Motor neuron (in vitro differentiated cells): Measurements from ENCODE around the gene USP48. TPM values are rescaled to one million over a fixed set of nuclear protein-coding genes. Genes with fewer than 3 reads are reported as not detected.
A peak's percentile ranks its signal among the peaks of the same experiment; 100 is the strongest.

Experiments
- ATAC-seq, 8 experiments: fragments of 200-7000 bp; cut with Tn5 transposase; replicated peaks in 6 of 8; 2 replicates each; pipeline ENCODE4 v1.8.0; 2021; ENCODE audit warnings: mild to moderate bottlenecking in 8 of 8, moderate library complexity in 8 of 8
- H3K27ac ChIP-seq, 2 donors: fragments of 250-450 bp; sonication (Bioruptor Pico); 2 replicates each; pipeline ENCODE4 v1.9.0; 2021; ENCODE audit warnings: antibody characterized with exemption in 2 of 2, mild to moderate bottlenecking in 2 of 2, moderate library complexity in 1 of 2
- H3K4me1 ChIP-seq, 2 donors: fragments of 250-450 bp; sonication (Bioruptor Pico); replicated peaks in 1 of 2; 2 replicates each; pipeline ENCODE4 v1.6.1; 2021; ENCODE audit warnings: antibody characterized with exemption in 2 of 2, mild to moderate bottlenecking in 2 of 2, moderate library complexity in 1 of 2
- H3K4me3 ChIP-seq, 5 donors: fragments of 250-450 bp; sonication (Bioruptor Pico); 2 replicates each; pipeline ENCODE4 v1.9.0; 2021; ENCODE audit warnings: antibody characterized with exemption in 5 of 5, mild to moderate bottlenecking in 5 of 5, moderate library complexity in 4 of 5
- WGBS, 10 experiments: fragments of 450-650 bp; shearing (Covaris generic); methylation state at CpG; one replicate each; pipeline ENCODE4 v1.0.0; 2022; 5-methylcytosine and 5-hydroxymethylcytosine counted together
- in situ Hi-C, 9 experiments: fragments of 400-800 bp; cut with MboI; loops; one replicate each; pipeline ENCODE4 v1.15.0; 2021; ENCODE audit warnings: low sequenced_read_pairs in 9 of 9, low pct_unique_long_range_greater_than_20kb in 2 of 9; ENCODE audit not compliant: unreplicated experiment in 9 of 9
- total RNA-seq, 8 experiments: library from RNA; unstranded; fragments of 300-600 nt; gene quantifications; 2 replicates each; pipeline versions ENCODE4 v1.2.3 to v1.2.4, GENCODE V29; 2022

The USP48 gene
- total RNA-seq, 8 experiments from 2014 or later, result 34.1 to 84.9 (median 54.9) TPM

DNA sequence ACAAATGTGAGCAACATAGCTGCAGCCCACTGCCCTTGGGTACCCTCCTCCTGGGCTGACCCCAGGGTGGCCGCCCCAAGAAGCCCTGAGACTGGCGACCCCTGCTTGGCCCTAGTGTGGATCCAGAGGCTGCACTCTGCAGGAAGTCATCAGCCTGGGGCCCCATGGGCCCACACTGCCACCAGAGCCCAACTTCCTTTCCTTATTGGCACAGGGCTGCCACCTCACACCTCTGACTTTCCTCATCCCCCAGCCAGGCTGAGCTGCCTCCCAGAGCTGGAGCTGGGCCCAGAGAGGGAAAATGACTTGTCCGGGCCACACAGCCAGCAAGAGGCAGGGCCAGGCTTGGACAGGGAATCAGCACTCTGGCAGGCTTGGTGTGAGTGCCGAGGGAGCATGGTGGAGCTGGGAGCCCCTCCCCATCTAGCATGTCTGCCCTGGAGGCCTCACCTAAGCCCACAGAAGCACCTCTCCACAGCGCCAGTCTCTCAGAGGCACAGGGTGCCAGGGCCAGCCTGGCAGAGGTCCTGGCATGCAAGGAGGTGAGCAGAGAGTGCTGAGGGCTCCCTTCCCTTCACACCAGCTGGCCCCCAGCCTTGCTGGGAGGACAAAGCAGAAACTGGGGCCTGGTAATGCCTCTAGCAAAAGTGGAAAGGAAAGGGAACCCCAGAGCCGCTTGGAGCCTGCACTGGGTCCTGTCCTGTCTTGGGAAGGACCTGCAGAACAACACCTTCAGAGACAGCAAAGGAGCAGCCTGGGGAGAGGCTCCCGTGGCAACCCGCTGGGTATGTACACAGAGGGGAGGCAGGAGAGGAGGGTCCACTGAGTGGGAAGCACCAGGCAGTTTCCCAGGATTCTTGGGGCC, 117.0 kb downstream of the USP48 start:
- peak in 5 of 8 experiments; percentile 15 to 67 (median 49) for ATAC-seq
- Histone ChIP-seq H3K4me3 (no peak overlapping the region), H3K27ac (peak overlapping the region in 1 of 2 donors; percentile 48), H3K4me1 (peaks cover 28 to 29% of the 10 kb centered on the region in 2 donors)
- in situ Hi-C loops, result loop anchor here in 3 of 9 experiments (10.0 to 25.0 kb wide), 3 partner anchors 154 to 429 kb away; partner anchors contain the start of gene ALPL (in 1 of the 3)
- WGBS, 10 experiments, result 20 to 74% (median 64%) methylated on average over 1 to 7 of the region's 8 CpGs; no CpG with 5 or more reads in 5 of the 10 experiments

DNA sequence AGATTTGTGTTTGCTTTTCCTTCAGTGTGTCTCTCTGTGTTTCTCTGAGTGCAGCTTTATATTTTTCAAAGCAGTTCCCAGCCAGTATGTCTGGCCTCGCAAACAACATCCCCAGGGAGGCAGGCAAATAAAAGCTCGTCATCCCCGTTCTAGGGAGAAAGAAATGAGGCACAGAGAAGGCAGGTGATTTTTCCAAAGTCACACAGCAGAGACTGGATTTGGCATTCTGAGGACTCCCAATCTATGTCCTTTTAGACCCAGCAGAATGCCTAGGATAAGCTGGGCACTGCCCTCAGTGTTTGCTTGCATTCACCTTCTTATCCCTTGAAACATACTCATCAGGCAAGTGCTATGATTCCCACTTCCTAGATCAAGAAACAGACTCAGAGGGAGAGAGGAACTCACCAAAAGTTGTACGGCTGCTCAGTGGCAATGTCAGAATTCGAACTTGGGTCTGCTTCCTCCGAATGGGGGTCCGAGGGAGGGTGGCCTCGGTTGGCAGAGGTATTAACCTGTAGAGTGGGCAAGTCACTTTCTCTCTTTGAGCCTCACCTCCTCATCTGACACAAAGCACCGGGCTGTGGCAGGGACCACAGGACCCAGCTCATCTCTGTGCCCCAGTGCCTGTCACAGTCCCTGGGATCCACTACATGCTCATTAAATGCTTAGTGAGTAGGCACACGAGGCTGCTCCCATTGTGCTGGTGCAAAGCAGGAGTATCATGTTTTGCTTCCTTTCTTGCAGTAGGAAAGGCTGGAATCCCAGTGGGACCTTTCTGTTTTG, 118.0 kb downstream of the USP48 start:
- no peak overlapping the region for H3K27ac ChIP-seq
- no peak for ATAC-seq
- H3K4me1 ChIP-seq, result peaks cover 27 to 28% of the 10 kb centered on the region in 2 donors
- H3K4me3 ChIP-seq, result no peak overlapping the region
- WGBS, 10 experiments, result 0 to 80% (median 59%) methylated on average over 1 to 10 of the region's 10 CpGs
- in situ Hi-C loops, result loop anchor here in 3 of 9 experiments (10.0 to 25.0 kb wide), 3 partner anchors 153 to 428 kb away; partner anchors contain the start of gene ALPL (in 1 of the 3)

GRCh38 chr1:21663951-21664805, 118.8 kb downstream of the USP48 start:
- in situ Hi-C loops, result loop anchor here in 3 of 9 experiments (10.0 to 25.0 kb wide), 3 partner anchors 152 to 427 kb away; partner anchors contain the start of gene ALPL (in 1 of the 3)
- WGBS, 10 experiments, result 49 to 100% (median 90%) methylated on average over 2 to 15 of the region's 16 CpGs; no CpG with 5 or more reads in 3 of the 10 experiments
- H3K4me1 ChIP-seq, result peaks cover 27 to 28% of the 10 kb centered on the region in 2 donors
- no peak overlapping the region for H3K4me3 ChIP-seq
- no peak for ATAC-seq
- no peak overlapping the region for H3K27ac ChIP-seq

GRCh38 chr1:21663248-21663950, 119.5 kb downstream of the USP48 start:
- peaks cover 26 to 29% of the 10 kb centered on the region in 2 donors for H3K4me1 ChIP-seq
- no peak overlapping the region for H3K27ac ChIP-seq
- ATAC-seq, result no peak
- 20 to 80% (median 67%) methylated on average over 1 to 7 of the region's 11 CpGs; no CpG with 5 or more reads in 5 of the 10 experiments for WGBS, 10 experiments
- no peak overlapping the region for H3K4me3 ChIP-seq
- in situ Hi-C loops, result loop anchor here in 3 of 9 experiments (10.0 to 25.0 kb wide), 3 partner anchors 151 to 426 kb away; partner anchors contain the start of gene ALPL (in 1 of the 3)

DNA sequence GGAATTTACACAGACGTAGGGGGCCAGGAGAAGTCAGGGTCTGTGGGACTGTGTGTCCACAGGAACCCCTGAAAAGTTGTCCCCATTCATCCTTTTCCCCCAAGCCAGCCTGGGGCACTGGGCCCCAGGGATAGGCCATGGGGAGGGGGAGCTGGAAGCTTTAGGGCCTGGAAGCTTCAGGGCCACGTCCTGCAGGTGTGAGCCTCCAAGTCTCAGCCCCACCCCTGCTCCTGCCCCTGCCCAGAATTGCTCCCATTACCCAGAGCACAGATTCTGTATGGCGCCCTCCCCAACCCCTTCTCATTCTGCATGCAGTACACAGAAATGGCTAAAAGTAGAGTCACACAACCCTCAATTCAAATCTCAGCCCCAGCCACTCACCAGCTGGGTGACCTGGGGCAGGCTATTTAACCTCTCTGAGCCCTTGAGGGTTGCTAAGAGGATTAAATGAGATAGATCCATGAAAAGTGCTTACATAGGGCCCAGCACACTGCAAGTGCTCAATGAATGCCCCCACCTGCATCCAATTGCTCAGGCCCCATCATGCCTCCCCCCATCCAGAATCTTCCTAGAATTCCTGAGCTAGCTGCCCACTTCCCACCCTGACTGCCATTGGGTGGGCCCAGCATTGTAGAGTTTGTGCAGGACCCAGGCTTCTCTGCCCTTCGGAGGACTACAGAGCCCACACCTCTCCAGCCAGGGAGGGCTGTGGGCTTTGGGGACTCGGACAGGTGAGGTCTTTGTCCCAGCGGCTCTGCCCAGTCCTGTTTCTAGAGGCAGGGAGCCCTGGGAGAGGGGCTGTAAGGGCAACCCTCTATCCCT, 120.3 kb downstream of the USP48 start:
- 0 to 100% (median 42%) methylated on average over 1 to 4 of the region's 6 CpGs; no CpG with 5 or more reads in 4 of the 10 experiments for WGBS, 10 experiments
- no peak for ATAC-seq
- Histone ChIP-seq H3K27ac (no peak overlapping the region), H3K4me3 (no peak overlapping the region), H3K4me1 (peaks cover 18 to 23% of the 10 kb centered on the region in 2 donors)
- in situ Hi-C loops, result loop anchor here in 3 of 9 experiments (10.0 to 25.0 kb wide), 3 partner anchors 150 to 425 kb away; partner anchors contain the start of gene ALPL (in 1 of the 3)

- no peak overlapping the region for H3K4me3 ChIP-seq
- in situ Hi-C loops, result loop anchor here in 3 of 9 experiments (10.0 to 25.0 kb wide), 3 partner anchors 150 to 425 kb away; partner anchors contain the start of gene ALPL (in 1 of the 3)
- no peak overlapping the region for H3K27ac ChIP-seq
- WGBS, 10 experiments, result 43 to 78% (median 60%) methylated on average over 2 to 4 of the region's 5 CpGs; no CpG with 5 or more reads in 5 of the 10 experiments
- ATAC-seq, result no peak
- H3K4me1 ChIP-seq, result peaks cover 11 to 16% of the 10 kb centered on the region in 2 donors
Measured at GRCh38 chr1:21661886-21662285, 121.1 kb downstream of the USP48 start.

DNA sequence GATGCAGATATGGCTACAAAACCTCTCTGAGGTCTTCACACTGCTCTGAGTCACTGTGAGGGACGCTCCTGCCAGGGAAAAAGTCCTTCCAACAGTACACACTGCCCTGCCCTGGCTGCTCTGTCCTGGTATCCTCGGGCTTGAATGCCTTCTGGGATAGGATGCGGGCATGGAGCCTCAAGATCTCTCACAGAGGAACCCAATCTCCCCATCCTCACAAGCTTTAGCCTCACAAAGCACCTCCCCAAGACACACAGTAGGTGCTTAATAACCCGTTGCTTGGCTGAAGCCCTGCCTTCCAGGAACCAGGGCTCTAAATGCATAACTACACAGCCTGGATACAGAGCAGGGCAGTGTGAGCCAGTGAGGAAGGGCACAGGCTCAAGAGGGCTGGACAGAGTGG, 123.0 kb downstream of the USP48 start:
- 0 to 62% (median 49%) methylated on average over 1 to 4 of the region's 4 CpGs; no CpG with 5 or more reads in 4 of the 10 experiments for WGBS, 10 experiments
- ATAC-seq, result peak in 5 of 8 experiments; percentile 14 to 42 (median 32)

GRCh38 chr1:21659099-21659923, 123.6 kb downstream of the USP48 start:
- H3K4me1 ChIP-seq, result peaks cover 6 to 16% of the 10 kb centered on the region in 2 donors
- peak overlapping the region; percentile 2 to 27 for H3K27ac ChIP-seq
- in situ Hi-C loops, result loop anchor here in 2 of 9 experiments (10.0 to 25.0 kb wide), 3 partner anchors 147 to 422 kb away; partner anchors contain the start of gene ALPL (in 2 of the 2)
- peak overlapping the region; percentile 21 to 32 (median 27) for H3K4me3 ChIP-seq
- ATAC-seq, result peak; percentile 76 to 95 (median 88)
- 0 to 40% (median 10%) methylated on average over 1 to 21 of the region's 64 CpGs; no CpG with 5 or more reads in 3 of the 10 experiments for WGBS, 10 experiments

More for the DNA sequence above, 123.0 kb downstream of the USP48 start:
- Histone ChIP-seq H3K27ac (peak overlapping the region in 1 of 2 donors; percentile 27), H3K4me1 (peaks cover 6 to 16% of the 10 kb centered on the region in 2 donors), H3K4me3 (no peak overlapping the region)
- in situ Hi-C loops, result loop anchor here in 3 of 9 experiments (10.0 to 25.0 kb wide), 4 partner anchors 148 to 423 kb away; partner anchors contain the start of gene ALPL (in 2 of the 3)

GRCh38 chr1:21657456-21658190, 125.3 kb downstream of the USP48 start:
- H3K27ac ChIP-seq, result no peak overlapping the region
- peaks cover 6 to 27% of the 10 kb centered on the region in 2 donors for H3K4me1 ChIP-seq
- H3K4me3 ChIP-seq, result no peak overlapping the region
- WGBS, 10 experiments, result 28 to 83% (median 55%) methylated on average over 1 to 6 of the region's 10 CpGs; no CpG with 5 or more reads in 3 of the 10 experiments
- in situ Hi-C loops, result loop anchor here in 2 of 9 experiments (10.0 to 25.0 kb wide), 3 partner anchors 145 to 420 kb away; partner anchors contain the start of gene ALPL (in 2 of the 2)
- ATAC-seq, result no peak
